IMR-90 (cell line): Measurements from ENCODE around the gene PSMG1.

Source experiments
- NFE2L2 ChIP-seq: fragments of 150-350 bp; IDR thresholded peaks from 2 replicates; pipeline ENCODE4 v1.6.1; 2016; ENCODE audit warnings: low read depth, mild to moderate bottlenecking, low read length
- POLR2A ChIP-seq: IDR thresholded peaks from 2 replicates; pipeline ENCODE4 v1.6.1; 2012; ENCODE audit warnings: mild to moderate bottlenecking, low read depth, low read length
- TF ChIP-seq, protein P1 (sequence below): conservative IDR thresholded peaks from 2 replicates; pipeline ENCODE4 v1.5.1; 2012; ENCODE audit warnings: mild to moderate bottlenecking, low read depth, low read length, improper control_type of control experiment

DNA sequence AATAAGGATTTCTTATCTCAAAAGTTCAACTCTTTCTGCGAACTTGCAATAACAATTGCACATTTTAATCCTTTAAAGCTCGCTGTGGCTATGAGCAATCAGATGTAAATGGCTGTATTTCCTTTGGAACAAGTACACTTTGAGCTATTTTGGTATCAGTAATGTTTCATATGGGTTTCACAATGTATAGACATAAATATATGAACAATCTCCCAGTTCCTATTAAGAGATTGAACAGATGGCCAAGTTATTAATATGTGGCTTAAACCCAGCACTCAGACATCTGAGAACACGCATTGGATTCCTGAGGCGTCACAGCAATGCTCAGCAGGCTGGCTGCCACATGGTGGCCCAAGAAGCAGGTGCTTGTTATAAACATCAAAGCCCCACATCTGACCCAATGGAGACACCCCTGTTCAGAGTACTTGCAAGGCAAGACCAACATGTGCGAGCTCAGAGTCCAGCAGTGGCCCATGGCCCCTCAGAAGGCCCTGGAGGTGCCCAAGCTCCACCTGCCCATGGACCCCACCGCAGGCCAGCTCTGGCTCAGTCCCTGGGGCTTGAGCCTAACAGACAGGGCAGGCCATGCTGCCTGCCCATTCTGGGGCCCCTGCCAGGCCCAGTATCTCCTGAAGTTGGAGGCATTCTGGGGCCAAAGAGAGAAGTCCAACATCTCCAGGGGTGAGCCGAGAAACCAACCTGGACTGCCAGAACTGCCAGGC is 23.7 kb downstream of the PSMG1 start:
- TF ChIP-seq, protein P1, sequence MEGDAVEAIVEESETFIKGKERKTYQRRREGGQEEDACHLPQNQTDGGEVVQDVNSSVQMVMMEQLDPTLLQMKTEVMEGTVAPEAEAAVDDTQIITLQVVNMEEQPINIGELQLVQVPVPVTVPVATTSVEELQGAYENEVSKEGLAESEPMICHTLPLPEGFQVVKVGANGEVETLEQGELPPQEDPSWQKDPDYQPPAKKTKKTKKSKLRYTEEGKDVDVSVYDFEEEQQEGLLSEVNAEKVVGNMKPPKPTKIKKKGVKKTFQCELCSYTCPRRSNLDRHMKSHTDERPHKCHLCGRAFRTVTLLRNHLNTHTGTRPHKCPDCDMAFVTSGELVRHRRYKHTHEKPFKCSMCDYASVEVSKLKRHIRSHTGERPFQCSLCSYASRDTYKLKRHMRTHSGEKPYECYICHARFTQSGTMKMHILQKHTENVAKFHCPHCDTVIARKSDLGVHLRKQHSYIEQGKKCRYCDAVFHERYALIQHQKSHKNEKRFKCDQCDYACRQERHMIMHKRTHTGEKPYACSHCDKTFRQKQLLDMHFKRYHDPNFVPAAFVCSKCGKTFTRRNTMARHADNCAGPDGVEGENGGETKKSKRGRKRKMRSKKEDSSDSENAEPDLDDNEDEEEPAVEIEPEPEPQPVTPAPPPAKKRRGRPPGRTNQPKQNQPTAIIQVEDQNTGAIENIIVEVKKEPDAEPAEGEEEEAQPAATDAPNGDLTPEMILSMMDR = no peak
- TF ChIP-seq POLR2A (no peak), NFE2L2 (no peak)
